ENCODE measurements around the gene ALG14. TPM values are rescaled to one million over a fixed set of nuclear protein-coding genes. Genes with fewer than 3 reads are reported as not detected.

Gene ALG14
- total RNA-seq, 1 experiment from 2014 or later, result 5.7 TPM

DNA sequence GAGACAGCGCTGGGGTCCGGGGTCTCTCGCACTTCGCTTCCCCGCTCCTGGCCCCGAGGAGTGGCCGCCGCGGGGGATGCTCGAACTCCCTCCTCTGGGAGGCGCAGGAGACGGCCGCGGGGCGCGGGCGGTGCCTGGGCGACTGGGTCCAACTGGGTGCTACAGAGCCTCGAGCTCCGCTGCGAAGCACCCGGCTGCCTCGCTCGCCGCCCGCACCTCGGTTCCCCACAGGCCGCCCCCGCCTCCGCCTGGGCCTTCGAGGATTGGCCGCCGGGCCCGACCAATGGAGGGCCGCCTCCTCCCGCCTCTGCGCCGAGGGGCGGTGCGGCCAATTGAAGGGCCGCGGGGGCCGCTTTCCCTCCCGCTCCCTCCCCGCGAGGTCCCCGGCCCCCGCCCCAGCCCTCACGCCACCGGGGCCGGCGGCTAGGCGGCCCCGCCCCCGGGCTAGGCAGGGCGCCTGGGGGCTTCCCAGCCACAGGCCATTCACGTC is 145.8 kb downstream of the ALG14 start, which contains the start of gene CNN3 (continued):
- TF ChIP-seq, protein P1, sequence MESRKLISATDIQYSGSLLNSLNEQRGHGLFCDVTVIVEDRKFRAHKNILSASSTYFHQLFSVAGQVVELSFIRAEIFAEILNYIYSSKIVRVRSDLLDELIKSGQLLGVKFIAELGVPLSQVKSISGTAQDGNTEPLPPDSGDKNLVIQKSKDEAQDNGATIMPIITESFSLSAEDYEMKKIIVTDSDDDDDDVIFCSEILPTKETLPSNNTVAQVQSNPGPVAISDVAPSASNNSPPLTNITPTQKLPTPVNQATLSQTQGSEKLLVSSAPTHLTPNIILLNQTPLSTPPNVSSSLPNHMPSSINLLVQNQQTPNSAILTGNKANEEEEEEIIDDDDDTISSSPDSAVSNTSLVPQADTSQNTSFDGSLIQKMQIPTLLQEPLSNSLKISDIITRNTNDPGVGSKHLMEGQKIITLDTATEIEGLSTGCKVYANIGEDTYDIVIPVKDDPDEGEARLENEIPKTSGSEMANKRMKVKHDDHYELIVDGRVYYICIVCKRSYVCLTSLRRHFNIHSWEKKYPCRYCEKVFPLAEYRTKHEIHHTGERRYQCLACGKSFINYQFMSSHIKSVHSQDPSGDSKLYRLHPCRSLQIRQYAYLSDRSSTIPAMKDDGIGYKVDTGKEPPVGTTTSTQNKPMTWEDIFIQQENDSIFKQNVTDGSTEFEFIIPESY (IDR thresholded peaks at IDR 0.05; ENCODE audit: extremely low read depth, insufficient replicate concordance, low read length), result no peak

DNA sequence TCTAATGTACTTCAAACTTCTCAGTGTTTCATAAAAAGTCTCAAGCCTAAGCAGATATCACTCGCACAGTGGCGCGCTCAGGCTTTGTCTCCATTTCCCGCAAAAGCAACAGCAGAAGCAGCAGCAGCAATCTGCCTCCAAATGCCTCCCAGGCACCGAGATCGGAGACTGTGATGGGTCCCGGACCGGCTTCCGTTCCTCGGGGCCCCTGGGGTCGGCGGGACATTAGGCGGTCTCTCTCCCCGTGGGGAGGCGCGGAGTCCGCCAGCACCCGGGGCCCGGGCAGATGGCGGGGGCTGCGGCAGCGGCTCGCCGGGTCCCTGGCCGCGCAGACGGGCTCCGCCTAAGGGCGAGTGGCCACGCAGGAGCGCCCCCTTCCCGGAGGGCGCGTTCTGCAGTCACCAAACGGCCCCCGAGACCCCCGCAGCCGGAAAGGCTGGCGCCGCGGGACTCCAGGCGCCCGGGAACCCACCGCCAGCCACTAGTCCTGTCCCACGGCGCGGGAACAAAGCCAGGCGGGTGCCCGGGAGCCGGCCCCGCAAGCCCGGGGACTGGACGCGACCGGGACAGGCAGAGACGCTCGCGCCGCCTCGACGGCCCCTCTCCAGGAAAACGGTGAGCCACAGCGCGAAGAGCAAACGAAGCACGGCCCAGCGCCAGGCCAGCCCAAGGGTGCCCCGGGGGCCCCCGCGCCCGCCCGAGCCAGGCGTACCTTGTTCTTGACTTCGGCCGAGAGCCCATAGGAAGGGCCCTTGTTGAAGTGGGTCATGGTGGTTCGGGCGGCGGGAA is 146.4 kb downstream of the ALG14 start:
- Histone ChIP-seq H3K9me3 (ENCODE audit: control insufficient read depth in 1 of 2, insufficient read depth in 1 of 2, low read depth in 1 of 2, low read length in 2 of 2) (no peaks in the 10 kb centered on the region), H3K9ac (ENCODE audit: low read length) (peak overlapping the region; percentile 85), H3K4me1 (ENCODE audit: control insufficient read depth in 1 of 2, insufficient read depth in 2 of 2, low read length in 2 of 2) (peaks cover 11 to 38% of the 10 kb centered on the region in 2 experiments; a peak in 3 of 4 replicates), H3K4me3 (replicated peaks in 1 of 2; ENCODE audit: low read depth in 1 of 2, low read length in 2 of 2) (peak overlapping the region; percentile 69 to 86), H4K20me1 (ENCODE audit: insufficient read depth) (peaks cover 9% of the 10 kb centered on the region; the same call in 1 of the 2 replicates), H3K4me2 (ENCODE audit: low read length) (peak overlapping the region; percentile 95), H3K79me2 (ENCODE audit: insufficient read depth, low read length) (peaks cover 53% of the 10 kb centered on the region), H3K27ac (ENCODE audit: low read depth, low read length) (peak overlapping the region; percentile 89), H2AFZ (ENCODE audit: low read depth, low read length, poor library complexity, severe bottlenecking) (no peak overlapping the region), H3K9me2 (ENCODE audit: insufficient read depth) (no peaks in the 10 kb centered on the region), H3K27me3 (ENCODE audit: insufficient read depth, low read length) (no peaks in the 10 kb centered on the region), H3K36me3 (ENCODE audit: control insufficient read depth in 1 of 2, insufficient read depth in 2 of 2, low read length in 2 of 2) (0 out of 4 replicates have a peak, but pooled peaks cover 0 to 6% of the 10 kb centered on the region in 2 experiments)
- intact Hi-C loops (cut with micrococcal nuclease), result loop anchor here (2.0 kb wide), 2 partner anchors 72 to 114 kb away; no protein-coding TSS in a partner anchor
- CTCF ChIA-PET, result interaction anchor here (2.5 kb wide), 1 partner anchor 72 kb away, joined by 11 read pairs; no protein-coding TSS in a partner anchor
- BruUV-seq (replicated peaks), result no TSS peak
- DNase-seq (ENCODE audit: low read depth, low spot score) (no peak), ATAC-seq (peak; percentile 56)
- RAD21 ChIA-PET (ENCODE audit: low non-redundant PET in 1 of 2, low total read pairs in 2 of 2, uncharacterized antibody in 2 of 2, unreplicated experiment in 2 of 2), result interaction anchor here in 1 of 2 experiments (0.7 kb wide), 1 partner anchor 72 kb away, joined by 4 read pairs; no protein-coding TSS in a partner anchor
- POLR2A ChIA-PET, result interaction anchor here (0.9 to 1.1 kb wide), 3 partner anchors 11 to 115 kb away, joined by 3 to 4 read pairs (median 3); no protein-coding TSS in a partner anchor
- peak; percentile 33; the same call in 1 of the 2 replicates for TF ChIP-seq POLR2AphosphoS5 (IDR thresholded peaks at IDR 0.05; ENCODE audit: low read depth, low read length)
- no peak for TF ChIP-seq TCF7L2 (IDR thresholded peaks at IDR 0.05; ENCODE audit: borderline replicate concordance, extremely low read depth, insufficient read depth, insufficient read length)
- TF ChIP-seq ZNF274 (IDR thresholded peaks at IDR 0.05; ENCODE audit: low read depth, low read length), result no peak
- no peak for TF ChIP-seq EZH2phosphoT487 (IDR thresholded peaks at IDR 0.05; ENCODE audit: borderline replicate concordance)
- no peak for TF ChIP-seq CBX3 (IDR thresholded peaks at IDR 0.05; ENCODE audit: low read depth)
- TF ChIP-seq RAD21 (IDR thresholded peaks at IDR 0.05; ENCODE audit: low read depth), result peak; percentile 22; the same call in 1 of the 2 replicates
- TF ChIP-seq, protein P2, sequence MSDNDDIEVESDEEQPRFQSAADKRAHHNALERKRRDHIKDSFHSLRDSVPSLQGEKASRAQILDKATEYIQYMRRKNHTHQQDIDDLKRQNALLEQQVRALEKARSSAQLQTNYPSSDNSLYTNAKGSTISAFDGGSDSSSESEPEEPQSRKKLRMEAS (IDR thresholded peaks at IDR 0.05), result 0 out of 2 replicates have a peak, but pooled peaks have one; percentile 1
- no peak for TF ChIP-seq SP1 (IDR thresholded peaks at IDR 0.05; ENCODE audit: low read depth)
- TF ChIP-seq ELF1 (IDR thresholded peaks at IDR 0.05; ENCODE audit: borderline replicate concordance, low read depth), result no peak
- no peak for TF ChIP-seq CEBPB (IDR thresholded peaks at IDR 0.05; ENCODE audit: low read depth)
- TF ChIP-seq SIN3A (IDR thresholded peaks at IDR 0.05; ENCODE audit: low read depth), result no peak
- TF ChIP-seq ZFX (IDR thresholded peaks at IDR 0.05), result no peak
- TF ChIP-seq, protein P3, sequence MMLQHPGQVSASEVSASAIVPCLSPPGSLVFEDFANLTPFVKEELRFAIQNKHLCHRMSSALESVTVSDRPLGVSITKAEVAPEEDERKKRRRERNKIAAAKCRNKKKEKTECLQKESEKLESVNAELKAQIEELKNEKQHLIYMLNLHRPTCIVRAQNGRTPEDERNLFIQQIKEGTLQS (IDR thresholded peaks at IDR 0.05), result no peak
- no peak for TF ChIP-seq POLR2A (IDR thresholded peaks at IDR 0.05; ENCODE audit: borderline replicate concordance, extremely low read depth, insufficient read depth, insufficient read length)
- TF ChIP-seq, protein P4, sequence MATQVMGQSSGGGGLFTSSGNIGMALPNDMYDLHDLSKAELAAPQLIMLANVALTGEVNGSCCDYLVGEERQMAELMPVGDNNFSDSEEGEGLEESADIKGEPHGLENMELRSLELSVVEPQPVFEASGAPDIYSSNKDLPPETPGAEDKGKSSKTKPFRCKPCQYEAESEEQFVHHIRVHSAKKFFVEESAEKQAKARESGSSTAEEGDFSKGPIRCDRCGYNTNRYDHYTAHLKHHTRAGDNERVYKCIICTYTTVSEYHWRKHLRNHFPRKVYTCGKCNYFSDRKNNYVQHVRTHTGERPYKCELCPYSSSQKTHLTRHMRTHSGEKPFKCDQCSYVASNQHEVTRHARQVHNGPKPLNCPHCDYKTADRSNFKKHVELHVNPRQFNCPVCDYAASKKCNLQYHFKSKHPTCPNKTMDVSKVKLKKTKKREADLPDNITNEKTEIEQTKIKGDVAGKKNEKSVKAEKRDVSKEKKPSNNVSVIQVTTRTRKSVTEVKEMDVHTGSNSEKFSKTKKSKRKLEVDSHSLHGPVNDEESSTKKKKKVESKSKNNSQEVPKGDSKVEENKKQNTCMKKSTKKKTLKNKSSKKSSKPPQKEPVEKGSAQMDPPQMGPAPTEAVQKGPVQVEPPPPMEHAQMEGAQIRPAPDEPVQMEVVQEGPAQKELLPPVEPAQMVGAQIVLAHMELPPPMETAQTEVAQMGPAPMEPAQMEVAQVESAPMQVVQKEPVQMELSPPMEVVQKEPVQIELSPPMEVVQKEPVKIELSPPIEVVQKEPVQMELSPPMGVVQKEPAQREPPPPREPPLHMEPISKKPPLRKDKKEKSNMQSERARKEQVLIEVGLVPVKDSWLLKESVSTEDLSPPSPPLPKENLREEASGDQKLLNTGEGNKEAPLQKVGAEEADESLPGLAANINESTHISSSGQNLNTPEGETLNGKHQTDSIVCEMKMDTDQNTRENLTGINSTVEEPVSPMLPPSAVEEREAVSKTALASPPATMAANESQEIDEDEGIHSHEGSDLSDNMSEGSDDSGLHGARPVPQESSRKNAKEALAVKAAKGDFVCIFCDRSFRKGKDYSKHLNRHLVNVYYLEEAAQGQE (IDR thresholded peaks at IDR 0.05; ENCODE audit: low read depth), result no peak
- TF ChIP-seq EZH2 (IDR thresholded peaks at IDR 0.05), result no peak
- no peak for TF ChIP-seq EGR1 (IDR thresholded peaks at IDR 0.05; ENCODE audit: low read depth)
- no peak for TF ChIP-seq JUND (IDR thresholded peaks at IDR 0.05)

All from HCT116 (cell line).